ENCODE results near the gene ITGA4.
A peak's percentile ranks its signal among the peaks of the same experiment; 100 is the strongest.

The ITGA4 gene

GRCh38 chr2:181454686-181455450 lies 2.3 kb upstream of the ITGA4 start:
- H3K4me1 ChIP-seq: peaks cover 25 to 33% (median 29%) of the 10 kb centered on the region in 10 experiments
- peak overlapping the region; percentile 83 to 96 (median 87) for H3K4me2 ChIP-seq
- H3K4me3 ChIP-seq: peak overlapping the region in 2 of 10 experiments; percentile 3 to 84; a peak in 3 of 20 replicates
- no peak for TF ChIP-seq Cebpa-rat (IDR thresholded peaks at IDR 0.05)
- peaks cover 0 to 11% (median 0%) of the 10 kb centered on the region in 11 experiments; a peak in 6 of 22 replicates for H3K36me3 ChIP-seq
- peaks cover 0 to 21% (median 10%) of the 10 kb centered on the region in 11 experiments; a peak in 10 of 22 replicates for H3K9me3 ChIP-seq (replicated peaks in 1 of 11)
- H3K27ac ChIP-seq: peak overlapping the region in 10 of 11 experiments; percentile 14 to 100 (median 98); a peak in 18 of 22 replicates
- H4K20me1 ChIP-seq: peaks cover 0 to 4% (median 0%) of the 10 kb centered on the region in 11 experiments; a peak in 1 of 22 replicates
- no peaks in the 10 kb centered on the region for H3K27me3 ChIP-seq
- peak overlapping the region in 6 of 11 experiments; percentile 24 to 99 (median 98); a peak in 11 of 22 replicates for H3K9ac ChIP-seq

GRCh38 chr2:181456660-181457120 lies 496 bp upstream of the ITGA4 start:
- peak overlapping the region; percentile 87 to 99 (median 97) for H3K9ac ChIP-seq

GRCh38 chr2:181457741-181458425 lies 697 bp downstream of the ITGA4 start:
- Histone ChIP-seq H3K27me3 (no peaks in the 10 kb centered on the region), H3K27ac (peak overlapping the region; percentile 89 to 100 (median 98))

More at GRCh38 chr2:181456660-181457120, 496 bp upstream of the ITGA4 start:
- Histone ChIP-seq H3K4me2 (peak overlapping the region; percentile 83 to 96 (median 87)), H3K4me1 (peaks cover 28 to 50% (median 36%) of the 10 kb centered on the region in 10 experiments), H3K9me3 (replicated peaks in 1 of 11) (peaks cover 0 to 18% (median 7%) of the 10 kb centered on the region in 11 experiments; a peak in 10 of 22 replicates), H3K4me3 (peak overlapping the region; percentile 78 to 97 (median 89)), H4K20me1 (peaks cover 0 to 21% (median 9%) of the 10 kb centered on the region in 11 experiments; a peak in 16 of 22 replicates), H3K27ac (peak overlapping the region; percentile 89 to 100 (median 98)), H3K36me3 (peaks cover 0 to 22% (median 5%) of the 10 kb centered on the region in 11 experiments; a peak in 9 of 22 replicates), H3K27me3 (no peaks in the 10 kb centered on the region)
- TF ChIP-seq Cebpa-rat (IDR thresholded peaks at IDR 0.05): no peak

GRCh38 chr2:181458871-181459270 lies 1.7 kb downstream of the ITGA4 start:
- Histone ChIP-seq H3K9ac (peak overlapping the region; percentile 87 to 99 (median 97)), H3K9me3 (replicated peaks in 1 of 11) (no peaks in the 10 kb centered on the region), H3K4me1 (peaks cover 43 to 70% (median 55%) of the 10 kb centered on the region in 10 experiments), H3K27ac (peak overlapping the region; percentile 89 to 100 (median 98); a peak in 21 of 22 replicates), H3K4me3 (peak overlapping the region; percentile 78 to 97 (median 89)), H3K4me2 (peak overlapping the region; percentile 83 to 96 (median 87)), H3K36me3 (peaks cover 0 to 39% (median 19%) of the 10 kb centered on the region in 11 experiments; a peak in 17 of 22 replicates), H4K20me1 (peaks cover 8 to 43% (median 28%) of the 10 kb centered on the region in 11 experiments; a peak in 21 of 22 replicates), H3K27me3 (no peaks in the 10 kb centered on the region)
- no peak for TF ChIP-seq Cebpa-rat (IDR thresholded peaks at IDR 0.05)

More at GRCh38 chr2:181457741-181458425, 697 bp downstream of the ITGA4 start:
- Histone ChIP-seq H3K4me1 (peaks cover 34 to 62% (median 47%) of the 10 kb centered on the region in 10 experiments), H3K36me3 (peaks cover 0 to 30% (median 9%) of the 10 kb centered on the region in 11 experiments; a peak in 12 of 22 replicates), H3K9me3 (replicated peaks in 1 of 11) (peaks cover 0 to 6% (median 0%) of the 10 kb centered on the region in 11 experiments; a peak in 2 of 22 replicates), H3K4me3 (peak overlapping the region; percentile 78 to 97 (median 89)), H4K20me1 (peaks cover 0 to 33% (median 18%) of the 10 kb centered on the region in 11 experiments; a peak in 21 of 22 replicates), H3K4me2 (peak overlapping the region; percentile 83 to 96 (median 87)), H3K9ac (peak overlapping the region; percentile 87 to 99 (median 97))
- no peak for TF ChIP-seq Cebpa-rat (IDR thresholded peaks at IDR 0.05)

- Histone ChIP-seq H3K36me3 (peaks cover 0 to 47% (median 27%) of the 10 kb centered on the region in 11 experiments; a peak in 19 of 22 replicates), H3K9me3 (replicated peaks in 1 of 11) (no peaks in the 10 kb centered on the region), H3K4me2 (peak overlapping the region; percentile 83 to 96 (median 87)), H3K4me3 (peak overlapping the region; percentile 78 to 97 (median 89)), H4K20me1 (peaks cover 16 to 51% (median 35%) of the 10 kb centered on the region in 11 experiments; a peak in 21 of 22 replicates), H3K4me1 (peaks cover 43 to 72% (median 55%) of the 10 kb centered on the region in 10 experiments), H3K27me3 (no peaks in the 10 kb centered on the region), H3K27ac (peak overlapping the region; percentile 89 to 100 (median 98); a peak in 21 of 22 replicates), H3K9ac (peak overlapping the region; percentile 87 to 99 (median 97))
- TF ChIP-seq Cebpa-rat (IDR thresholded peaks at IDR 0.05): no peak
Observed at GRCh38 chr2:181459621-181460021, 2.4 kb downstream of the ITGA4 start.

- peaks cover 43 to 72% (median 55%) of the 10 kb centered on the region in 10 experiments for H3K4me1 ChIP-seq
- peak overlapping the region; percentile 83 to 96 (median 87) for H3K4me2 ChIP-seq
- no peak for TF ChIP-seq Cebpa-rat (IDR thresholded peaks at IDR 0.05)
- no peaks in the 10 kb centered on the region for H3K9me3 ChIP-seq (replicated peaks in 1 of 11)
- peaks cover 23 to 68% (median 51%) of the 10 kb centered on the region in 11 experiments; a peak in 21 of 22 replicates for H4K20me1 ChIP-seq
- peak overlapping the region; percentile 78 to 97 (median 89) for H3K4me3 ChIP-seq
- H3K9ac ChIP-seq: peak overlapping the region; percentile 87 to 99 (median 97); a peak in 21 of 22 replicates
- peaks cover 0 to 61% (median 39%) of the 10 kb centered on the region in 11 experiments; a peak in 19 of 22 replicates for H3K36me3 ChIP-seq
- no peaks in the 10 kb centered on the region for H3K27me3 ChIP-seq
- peak overlapping the region in 10 of 11 experiments; percentile 31 to 100 (median 98); a peak in 20 of 22 replicates for H3K27ac ChIP-seq
Observed at GRCh38 chr2:181461056-181461997, 4.1 kb downstream of the ITGA4 start.

GRCh38 chr2:181462033-181462432 lies 4.8 kb downstream of the ITGA4 start:
- no peaks in the 10 kb centered on the region for H3K27me3 ChIP-seq
- H3K4me2 ChIP-seq: peak overlapping the region; percentile 75 to 94 (median 86)
- H4K20me1 ChIP-seq: peaks cover 25 to 75% (median 58%) of the 10 kb centered on the region in 11 experiments; a peak in 21 of 22 replicates
- peak overlapping the region in 8 of 11 experiments; percentile 34 to 99 (median 77); a peak in 10 of 22 replicates for H3K9ac ChIP-seq
- no peak for TF ChIP-seq Cebpa-rat (IDR thresholded peaks at IDR 0.05)
- H3K9me3 ChIP-seq (replicated peaks in 1 of 11): no peaks in the 10 kb centered on the region
- H3K4me1 ChIP-seq: peaks cover 42 to 72% (median 57%) of the 10 kb centered on the region in 10 experiments
- H3K27ac ChIP-seq: peak overlapping the region in 9 of 11 experiments; percentile 2 to 100 (median 96); a peak in 15 of 22 replicates
- peak overlapping the region; percentile 33 to 93 (median 85); a peak in 16 of 20 replicates for H3K4me3 ChIP-seq
- peaks cover under 1 to 68% (median 42%) of the 10 kb centered on the region in 11 experiments; a peak in 21 of 22 replicates for H3K36me3 ChIP-seq
